Liver (tissue), 9 donors: ENCODE measurements around the gene MRPL52. TPM values are rescaled to one million over a fixed set of nuclear protein-coding genes. Genes with fewer than 3 reads are reported as not detected.

Experiments
- DNase-seq: peaks from one replicate; pipeline ENCODE4 v3.0.0-alpha.2; 2017; ENCODE audit warnings: low spot score
- H3K27ac ChIP-seq, 2 donors: one replicate each; pipeline ENCODE4 v1.7.0; 2013; ENCODE audit warnings: inconsistent platforms in 2 of 2, low read length in 2 of 2, control low read depth in 1 of 2, low read depth in 1 of 2, mild to moderate bottlenecking in 1 of 2
- H3K27me3 ChIP-seq, 4 donors: one replicate each; pipeline versions ENCODE4 v1.6.1 to v1.7.0; 2013; ENCODE audit warnings: low read length in 3 of 4, inconsistent platforms in 1 of 4, mild to moderate bottlenecking in 1 of 4, moderate library complexity in 1 of 4; ENCODE audit not compliant: control insufficient read depth in 4 of 4, insufficient read depth in 4 of 4
- H3K36me3 ChIP-seq, 4 donors: one replicate each; pipeline versions ENCODE4 v1.6.1 to v1.7.0; 2013; ENCODE audit warnings: low read length in 3 of 4, mild to moderate bottlenecking in 3 of 4, low read depth in 1 of 4, moderate library complexity in 1 of 4; ENCODE audit not compliant: control insufficient read depth in 4 of 4, insufficient read depth in 3 of 4
- H3K4me1 ChIP-seq, 4 donors: one replicate each; pipeline versions ENCODE4 v1.6.1 to v1.7.0; 2013; ENCODE audit warnings: low read length in 3 of 4, mild to moderate bottlenecking in 3 of 4, moderate library complexity in 1 of 4; ENCODE audit not compliant: control insufficient read depth in 4 of 4, insufficient read depth in 4 of 4
- H3K4me3 ChIP-seq, 3 donors: one replicate each; pipeline versions ENCODE4 v1.6.1 to v1.7.0; 2013; ENCODE audit warnings: low read length in 3 of 3, control low read depth in 1 of 3, low read depth in 1 of 3, mild to moderate bottlenecking in 1 of 3
- H3K9ac ChIP-seq, 2 donors: one replicate each; pipeline ENCODE4 v1.7.0; 2013; ENCODE audit warnings: low read length in 2 of 2, mild to moderate bottlenecking in 2 of 2, moderate library complexity in 2 of 2, control low read depth in 1 of 2, low read depth in 1 of 2
- H3K9me3 ChIP-seq, 4 donors: one replicate each; pipeline versions ENCODE4 v1.6.1 to v1.7.0; 2013; ENCODE audit warnings: low read length in 3 of 4; ENCODE audit not compliant: control insufficient read depth in 4 of 4
- EGR1 ChIP-seq, 2 donors: IDR thresholded peaks; 2 replicates each; pipeline ENCODE4 v1.6.1; 2016 to 2018; ENCODE audit warnings: antibody characterized with exemption in 2 of 2, low read depth in 2 of 2
- FOXA1 ChIP-seq: IDR thresholded peaks from 2 replicates; pipeline ENCODE4 v1.6.1; 2016; ENCODE audit warnings: antibody characterized with exemption
- FOXA2 ChIP-seq: IDR thresholded peaks from 2 replicates; pipeline ENCODE4 v1.6.1; 2016; ENCODE audit warnings: antibody characterized with exemption
- GABPA ChIP-seq, 2 donors: IDR thresholded peaks in 1 of 2; conservative IDR thresholded peaks in 1 of 2; 2 replicates each; pipeline ENCODE4 v1.6.1; 2016; ENCODE audit warnings: antibody characterized with exemption in 2 of 2, mild to moderate bottlenecking in 1 of 2, moderate library complexity in 1 of 2
- HNF4A ChIP-seq, 2 donors: conservative IDR thresholded peaks; 2 replicates each; pipeline ENCODE4 v1.6.1; 2016; ENCODE audit warnings: antibody characterized with exemption in 2 of 2, mild to moderate bottlenecking in 2 of 2
- HNF4G ChIP-seq: IDR thresholded peaks from 2 replicates; pipeline ENCODE4 v1.6.1; 2016; ENCODE audit warnings: antibody characterized with exemption
- JUND ChIP-seq, 2 donors: IDR thresholded peaks; 2 replicates each; pipeline ENCODE4 v1.6.1; 2016; ENCODE audit warnings: antibody characterized with exemption in 2 of 2
- NR2F2 ChIP-seq: IDR thresholded peaks from 2 replicates; pipeline ENCODE4 v1.6.1; 2016; ENCODE audit warnings: antibody characterized with exemption
- RAD21 ChIP-seq, 2 donors: IDR thresholded peaks; 2 replicates each; pipeline ENCODE4 v1.6.1; 2016; ENCODE audit warnings: antibody characterized with exemption in 2 of 2, mild to moderate bottlenecking in 2 of 2
- RXRA ChIP-seq, 2 donors: IDR thresholded peaks; 2 replicates each; pipeline ENCODE4 v1.6.1; 2017 to 2018; ENCODE audit warnings: antibody characterized with exemption in 2 of 2, mild to moderate bottlenecking in 1 of 2
- SP1 ChIP-seq: IDR thresholded peaks from 2 replicates; pipeline ENCODE4 v1.6.1; 2018; ENCODE audit warnings: antibody characterized with exemption, mild to moderate bottlenecking
- TAF1 ChIP-seq: conservative IDR thresholded peaks from 2 replicates; pipeline ENCODE4 v1.6.1; 2016; ENCODE audit warnings: antibody characterized with exemption, mild to moderate bottlenecking
- YY1 ChIP-seq: IDR thresholded peaks from 2 replicates; pipeline ENCODE4 v1.6.1; 2016; ENCODE audit warnings: antibody characterized with exemption, mild to moderate bottlenecking
- WGBS: extraction: QIAGEN DNeasy Blood & Tissue Kit; methylation state at CpG from one replicate; pipeline ENCODE4 v1.1.7; 2013; 5-methylcytosine and 5-hydroxymethylcytosine counted together
- polyA plus RNA-seq, 2 donors: library from polyadenylated mRNA; stranded (reverse) in 1 of 2; unstranded in 1 of 2; fragments of 200-250 nt in 1 of 2; fragments of >200 nt in 1 of 2; fragmentation: Nextera tagmentation in 1 of 2; extraction: Ambion mirVana in 1 of 2; gene quantifications; one replicate each; pipeline versions ENCODE4 v1.2.1 to v1.2.3, GENCODE V29; 2013 to 2015
- total RNA-seq, 2 donors: library from RNA; depleted of rRNA; stranded (reverse); fragments of >200 nt; gene quantifications; one replicate each; pipeline ENCODE4 v1.2.3, GENCODE V29; 2014
- TF ChIP-seq, protein P1 (sequence below): fragments of 150-350 bp; IDR thresholded peaks from 2 replicates; pipeline ENCODE4 v1.5.1; 2017; ENCODE audit warnings: improper control_type of control experiment, low read depth, low read length; ENCODE audit not compliant: missing input control
- TF ChIP-seq, protein P2 (sequence below): IDR thresholded peaks from 2 replicates; pipeline ENCODE4 v1.6.1; 2016; ENCODE audit warnings: antibody characterized with exemption
- TF ChIP-seq, protein P3 (sequence below): IDR thresholded peaks from 2 replicates; pipeline ENCODE4 v1.6.1; 2016; ENCODE audit warnings: antibody characterized with exemption
- TF ChIP-seq, protein P4 (sequence below): IDR thresholded peaks from 2 replicates; pipeline ENCODE4 v1.6.1; 2016; ENCODE audit warnings: antibody characterized with exemption, mild to moderate bottlenecking
- donor health status: healthy.
- donor health status: healthy.
- donor health status: healthy.
- donor health status: healthy.
- donor health status: healthy.

The MRPL52 gene
- total and polyA plus RNA-seq, 4 donors, result 9.1 to 142 (median 36.6) TPM

DNA sequence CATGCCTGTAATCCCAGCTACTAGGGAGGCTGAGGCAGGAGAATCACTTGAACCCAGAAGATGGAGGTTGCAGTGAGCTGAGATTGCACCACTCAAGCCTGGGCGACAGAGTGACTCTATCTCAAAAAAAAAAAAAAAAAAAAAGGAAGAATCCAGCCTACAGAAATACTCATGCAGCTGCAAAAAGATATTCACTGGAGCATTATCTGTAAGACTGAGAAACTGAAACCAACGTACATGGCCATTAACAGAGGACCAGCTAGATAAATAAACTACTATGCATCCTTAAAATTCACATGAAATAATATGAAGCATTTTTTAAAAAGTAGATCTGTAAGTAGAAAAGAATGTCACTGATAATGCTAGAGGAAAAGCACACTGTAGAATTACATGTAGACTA is 18.0 kb upstream of the MRPL52 start (continued):
- TF ChIP-seq RAD21 (IDR thresholded peaks at IDR 0.05), result no peak
- no peak for TF ChIP-seq JUND (IDR thresholded peaks at IDR 0.05)
- TF ChIP-seq NR2F2, result no peak
- no peak for TF ChIP-seq GABPA (IDR thresholded peaks at IDR 0.05 in 1 of 2, conservative IDR thresholded peaks at IDR 0.05 in 1 of 2)

DNA sequence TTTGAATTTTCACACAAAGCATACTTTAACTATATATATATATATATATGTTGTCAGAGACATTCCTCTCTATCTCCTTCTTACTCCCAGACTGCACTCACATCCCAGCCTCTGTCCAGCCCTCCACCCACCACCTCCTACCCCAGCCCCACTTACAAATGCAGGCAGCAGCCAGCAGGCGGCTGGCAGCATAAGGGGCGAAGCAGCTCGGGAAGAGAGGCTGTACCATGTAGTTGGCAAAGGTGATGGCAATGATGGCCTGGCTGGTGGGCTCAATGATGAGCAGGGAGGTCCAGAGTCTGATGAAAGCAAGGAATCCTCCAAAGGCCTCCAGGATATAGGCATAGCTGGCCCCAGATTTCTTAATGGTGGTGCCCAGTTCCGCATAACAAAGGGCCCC is 16.9 kb upstream of the MRPL52 start:
- 89% methylated on average over 4 of the region's 4 CpGs for WGBS
- Histone ChIP-seq H3K27me3 (no peaks in the 10 kb centered on the region), H3K36me3 (no peaks in the 10 kb centered on the region), H3K4me1 (no peaks in the 10 kb centered on the region), H3K4me3 (peak overlapping the region in 1 of 3 donors; percentile 4), H3K27ac (no peak overlapping the region), H3K9me3 (no peaks in the 10 kb centered on the region), H3K9ac (no peak overlapping the region)
- TF ChIP-seq EGR1 (IDR thresholded peaks at IDR 0.05; ENCODE audit: low read depth in 2 of 2) (no peak), FOXA2 (no peak), JUND (IDR thresholded peaks at IDR 0.05) (no peak), RXRA (IDR thresholded peaks at IDR 0.05) (no peak), NR2F2 (no peak), SP1 (no peak), GABPA (IDR thresholded peaks at IDR 0.05 in 1 of 2, conservative IDR thresholded peaks at IDR 0.05 in 1 of 2) (no peak), YY1 (no peak)
- TF ChIP-seq, protein P1, sequence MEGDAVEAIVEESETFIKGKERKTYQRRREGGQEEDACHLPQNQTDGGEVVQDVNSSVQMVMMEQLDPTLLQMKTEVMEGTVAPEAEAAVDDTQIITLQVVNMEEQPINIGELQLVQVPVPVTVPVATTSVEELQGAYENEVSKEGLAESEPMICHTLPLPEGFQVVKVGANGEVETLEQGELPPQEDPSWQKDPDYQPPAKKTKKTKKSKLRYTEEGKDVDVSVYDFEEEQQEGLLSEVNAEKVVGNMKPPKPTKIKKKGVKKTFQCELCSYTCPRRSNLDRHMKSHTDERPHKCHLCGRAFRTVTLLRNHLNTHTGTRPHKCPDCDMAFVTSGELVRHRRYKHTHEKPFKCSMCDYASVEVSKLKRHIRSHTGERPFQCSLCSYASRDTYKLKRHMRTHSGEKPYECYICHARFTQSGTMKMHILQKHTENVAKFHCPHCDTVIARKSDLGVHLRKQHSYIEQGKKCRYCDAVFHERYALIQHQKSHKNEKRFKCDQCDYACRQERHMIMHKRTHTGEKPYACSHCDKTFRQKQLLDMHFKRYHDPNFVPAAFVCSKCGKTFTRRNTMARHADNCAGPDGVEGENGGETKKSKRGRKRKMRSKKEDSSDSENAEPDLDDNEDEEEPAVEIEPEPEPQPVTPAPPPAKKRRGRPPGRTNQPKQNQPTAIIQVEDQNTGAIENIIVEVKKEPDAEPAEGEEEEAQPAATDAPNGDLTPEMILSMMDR, result no peak
- TF ChIP-seq, protein P2, sequence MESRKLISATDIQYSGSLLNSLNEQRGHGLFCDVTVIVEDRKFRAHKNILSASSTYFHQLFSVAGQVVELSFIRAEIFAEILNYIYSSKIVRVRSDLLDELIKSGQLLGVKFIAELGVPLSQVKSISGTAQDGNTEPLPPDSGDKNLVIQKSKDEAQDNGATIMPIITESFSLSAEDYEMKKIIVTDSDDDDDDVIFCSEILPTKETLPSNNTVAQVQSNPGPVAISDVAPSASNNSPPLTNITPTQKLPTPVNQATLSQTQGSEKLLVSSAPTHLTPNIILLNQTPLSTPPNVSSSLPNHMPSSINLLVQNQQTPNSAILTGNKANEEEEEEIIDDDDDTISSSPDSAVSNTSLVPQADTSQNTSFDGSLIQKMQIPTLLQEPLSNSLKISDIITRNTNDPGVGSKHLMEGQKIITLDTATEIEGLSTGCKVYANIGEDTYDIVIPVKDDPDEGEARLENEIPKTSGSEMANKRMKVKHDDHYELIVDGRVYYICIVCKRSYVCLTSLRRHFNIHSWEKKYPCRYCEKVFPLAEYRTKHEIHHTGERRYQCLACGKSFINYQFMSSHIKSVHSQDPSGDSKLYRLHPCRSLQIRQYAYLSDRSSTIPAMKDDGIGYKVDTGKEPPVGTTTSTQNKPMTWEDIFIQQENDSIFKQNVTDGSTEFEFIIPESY, result no peak
- TF ChIP-seq, protein P3, sequence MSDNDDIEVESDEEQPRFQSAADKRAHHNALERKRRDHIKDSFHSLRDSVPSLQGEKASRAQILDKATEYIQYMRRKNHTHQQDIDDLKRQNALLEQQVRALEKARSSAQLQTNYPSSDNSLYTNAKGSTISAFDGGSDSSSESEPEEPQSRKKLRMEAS, result no peak
- TF ChIP-seq, protein P4, sequence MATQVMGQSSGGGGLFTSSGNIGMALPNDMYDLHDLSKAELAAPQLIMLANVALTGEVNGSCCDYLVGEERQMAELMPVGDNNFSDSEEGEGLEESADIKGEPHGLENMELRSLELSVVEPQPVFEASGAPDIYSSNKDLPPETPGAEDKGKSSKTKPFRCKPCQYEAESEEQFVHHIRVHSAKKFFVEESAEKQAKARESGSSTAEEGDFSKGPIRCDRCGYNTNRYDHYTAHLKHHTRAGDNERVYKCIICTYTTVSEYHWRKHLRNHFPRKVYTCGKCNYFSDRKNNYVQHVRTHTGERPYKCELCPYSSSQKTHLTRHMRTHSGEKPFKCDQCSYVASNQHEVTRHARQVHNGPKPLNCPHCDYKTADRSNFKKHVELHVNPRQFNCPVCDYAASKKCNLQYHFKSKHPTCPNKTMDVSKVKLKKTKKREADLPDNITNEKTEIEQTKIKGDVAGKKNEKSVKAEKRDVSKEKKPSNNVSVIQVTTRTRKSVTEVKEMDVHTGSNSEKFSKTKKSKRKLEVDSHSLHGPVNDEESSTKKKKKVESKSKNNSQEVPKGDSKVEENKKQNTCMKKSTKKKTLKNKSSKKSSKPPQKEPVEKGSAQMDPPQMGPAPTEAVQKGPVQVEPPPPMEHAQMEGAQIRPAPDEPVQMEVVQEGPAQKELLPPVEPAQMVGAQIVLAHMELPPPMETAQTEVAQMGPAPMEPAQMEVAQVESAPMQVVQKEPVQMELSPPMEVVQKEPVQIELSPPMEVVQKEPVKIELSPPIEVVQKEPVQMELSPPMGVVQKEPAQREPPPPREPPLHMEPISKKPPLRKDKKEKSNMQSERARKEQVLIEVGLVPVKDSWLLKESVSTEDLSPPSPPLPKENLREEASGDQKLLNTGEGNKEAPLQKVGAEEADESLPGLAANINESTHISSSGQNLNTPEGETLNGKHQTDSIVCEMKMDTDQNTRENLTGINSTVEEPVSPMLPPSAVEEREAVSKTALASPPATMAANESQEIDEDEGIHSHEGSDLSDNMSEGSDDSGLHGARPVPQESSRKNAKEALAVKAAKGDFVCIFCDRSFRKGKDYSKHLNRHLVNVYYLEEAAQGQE, result no peak
- DNase-seq, result no peak

DNA sequence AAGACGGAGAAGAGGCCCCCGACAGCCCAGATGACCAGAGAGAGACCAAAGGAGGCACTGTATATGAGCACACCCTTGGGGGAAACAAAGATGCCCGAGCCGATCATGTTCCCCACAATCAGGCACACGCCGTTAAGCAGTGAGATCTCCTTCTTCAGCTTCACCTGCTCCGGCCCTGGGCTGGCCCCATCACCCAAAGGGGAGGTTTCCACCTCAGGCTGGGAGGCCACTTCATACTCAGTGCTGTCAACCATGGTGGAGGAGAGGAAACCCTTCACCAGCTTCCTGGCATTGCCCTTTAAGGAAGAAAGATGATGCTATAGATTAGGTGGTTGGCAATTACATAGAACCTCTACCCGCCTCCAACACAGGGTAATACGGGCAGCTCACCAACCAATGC is 16.5 kb upstream of the MRPL52 start:
- TF ChIP-seq, protein P1, result no peak
- TF ChIP-seq TAF1 (no peak), FOXA1 (no peak), EGR1 (IDR thresholded peaks at IDR 0.05; ENCODE audit: low read depth in 2 of 2) (no peak), HNF4A (conservative IDR thresholded peaks at IDR 0.05) (no peak), YY1 (no peak), RAD21 (IDR thresholded peaks at IDR 0.05) (no peak), RXRA (IDR thresholded peaks at IDR 0.05) (no peak), NR2F2 (no peak), HNF4G (no peak), SP1 (no peak)
- TF ChIP-seq, protein P3, result no peak
- DNase-seq, result no peak
- Histone ChIP-seq H3K36me3 (no peaks in the 10 kb centered on the region), H3K4me3 (no peak overlapping the region), H3K27me3 (no peaks in the 10 kb centered on the region), H3K27ac (no peak overlapping the region), H3K9me3 (no peaks in the 10 kb centered on the region), H3K9ac (no peak overlapping the region), H3K4me1 (no peaks in the 10 kb centered on the region)
- WGBS, result 78% methylated on average over 9 of the region's 9 CpGs
